Head of caudate nucleus (tissue), 42 donors: ENCODE data around the gene FNDC5.
A peak's percentile ranks its signal among the peaks of the same experiment; 100 is the strongest.

Source experiments
- DNase-seq, 42 donors: peaks; one replicate each; pipeline versions ENCODE4 v3.0.0 to v3.0.0-alpha.2; 2020 to 2021; ENCODE audit warnings: mixed read lengths in 7 of 42
- intact Hi-C: fragments of 100-400 bp; cut with DNase I; formaldehyde crosslinking; loops from one replicate; pipeline ENCODE4 v1.15.0; 2022

Gene FNDC5

GRCh38 chr1:32888134-32888533 lies 17.4 kb upstream of the FNDC5 start:
- intact Hi-C loops = no loop called here
- peak in 4 of 42 donors; percentile 20 to 62 (median 52) for DNase-seq

DNA sequence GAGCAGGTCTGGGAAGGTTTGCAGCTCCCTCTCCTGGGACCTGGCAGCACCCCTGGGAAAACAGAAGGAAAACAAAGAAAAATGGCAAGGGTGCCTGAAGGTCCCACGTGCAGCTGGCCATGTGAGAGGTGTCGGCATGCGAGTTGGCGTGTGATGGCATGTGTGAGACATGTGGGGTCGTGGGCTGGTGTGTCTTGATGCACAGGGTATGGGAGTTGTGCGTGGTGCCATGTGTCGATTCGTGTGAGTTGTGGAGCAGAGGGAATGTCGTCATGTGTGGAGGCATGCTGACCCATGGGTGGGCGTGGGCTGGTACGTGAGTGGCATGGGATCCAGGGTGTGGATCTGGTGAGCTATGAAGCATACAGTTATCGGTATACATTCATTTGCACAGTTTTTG lies 16.9 kb upstream of the FNDC5 start:
- intact Hi-C loops = no loop called here
- DNase-seq = peak in 22 of 42 donors; percentile 51 to 82 (median 66)

GRCh38 chr1:32886828-32887414 lies 16.2 kb upstream of the FNDC5 start:
- DNase-seq = peak in 3 of 42 donors; percentile 6 to 49 (median 14)
- intact Hi-C loops = no loop called here

GRCh38 chr1:32886004-32886827 lies 15.5 kb upstream of the FNDC5 start, which contains the start of gene HPCA:
TSS of gene HPCA (plus strand) at chr1:32886491. CDS start at chr1:32888899, 2,408 bp downstream.
- DNase-seq = peak in 26 of 42 donors; percentile 43 to 81 (median 66)
- intact Hi-C loops = no loop called here

GRCh38 chr1:32885676-32886003 lies 14.9 kb upstream of the FNDC5 start:
- intact Hi-C loops = no loop called here

GRCh38 chr1:32884726-32885125 lies 14.0 kb upstream of the FNDC5 start:
- peak in 7 of 42 donors; percentile 17 to 52 (median 44) for DNase-seq
- intact Hi-C loops = no loop called here

More at GRCh38 chr1:32885676-32886003, 14.9 kb upstream of the FNDC5 start:
- DNase-seq = no peak

GRCh38 chr1:32884032-32884372 lies 13.3 kb upstream of the FNDC5 start:
- no peak for DNase-seq
- intact Hi-C loops = no loop called here

DNA sequence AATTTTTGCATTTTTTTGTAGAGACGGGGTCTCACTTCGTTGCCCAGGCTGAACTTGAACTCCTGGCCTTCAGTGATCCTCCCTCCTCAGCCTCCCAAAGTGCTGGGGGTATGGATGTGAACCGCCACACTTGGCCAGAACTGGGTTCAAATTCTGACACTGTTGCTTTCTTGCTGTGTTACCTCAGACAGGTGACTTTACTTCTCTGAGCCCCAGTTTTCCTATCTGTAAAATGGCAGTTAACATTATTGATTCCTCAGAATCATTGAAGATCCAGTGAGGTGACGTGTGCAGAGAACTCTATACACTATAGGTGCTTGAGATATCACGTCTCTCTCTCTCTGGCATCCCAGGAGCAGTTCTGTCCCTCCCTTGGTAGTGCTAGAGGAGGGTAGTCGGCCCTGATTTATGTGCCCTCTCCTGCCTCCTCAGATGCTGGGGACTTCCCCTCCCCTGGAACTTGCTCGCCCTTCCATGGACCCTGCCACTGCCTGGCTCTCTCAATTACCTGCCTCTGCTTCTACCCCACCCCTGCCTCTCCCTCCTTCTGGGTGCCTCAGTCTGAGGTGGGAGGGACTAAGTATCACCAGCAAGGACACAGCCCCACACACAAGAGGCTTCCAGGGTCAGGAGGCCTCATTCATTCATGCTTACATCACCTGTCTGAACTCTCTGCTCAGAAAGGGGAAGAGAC lies 12.8 kb upstream of the FNDC5 start:
- peak in 1 of 42 donors; percentile 6 for DNase-seq
- intact Hi-C loops = no loop called here

- DNase-seq = peak in 8 of 42 donors; percentile 28 to 68 (median 55)
- intact Hi-C loops = no loop called here
These were observed 11.4 kb upstream of the FNDC5 start for GRCh38 chr1:32881871-32882850.

GRCh38 chr1:32881291-32881690 lies 10.6 kb upstream of the FNDC5 start:
- intact Hi-C loops = no loop called here
- DNase-seq = no peak

- DNase-seq = peak in 7 of 42 donors; percentile 8 to 55 (median 30)
- intact Hi-C loops = no loop called here
These were observed 7.9 kb upstream of the FNDC5 start for GRCh38 chr1:32878637-32879041.

DNA sequence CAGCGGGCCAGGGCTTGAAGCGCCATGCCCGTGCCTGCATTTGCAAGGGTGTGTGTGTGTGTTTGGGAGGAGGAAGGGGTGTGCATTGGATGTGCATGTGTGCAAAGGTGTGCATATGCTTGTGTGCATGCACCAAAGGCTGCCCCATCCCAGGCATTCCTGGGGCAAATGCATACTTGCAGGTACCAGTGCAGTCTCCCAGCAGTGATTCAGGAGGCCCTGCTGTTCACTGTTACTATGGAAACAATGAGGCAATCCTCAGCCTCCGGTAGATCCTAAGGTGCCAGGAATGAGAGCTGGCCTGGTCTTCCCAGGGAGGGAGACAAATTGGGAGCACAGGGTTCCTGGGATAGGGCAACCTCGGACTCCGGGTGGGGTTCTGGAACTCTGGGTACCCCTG lies 7.5 kb upstream of the FNDC5 start:
- peak in 23 of 42 donors; percentile 45 to 90 (median 65) for DNase-seq
- intact Hi-C loops = no loop called here

- DNase-seq = peak in 7 of 42 donors; percentile 7 to 66 (median 42)
- intact Hi-C loops = no loop called here
These were observed 6.7 kb upstream of the FNDC5 start for GRCh38 chr1:32877211-32878110.

- intact Hi-C loops = no loop called here
- peak in 38 of 42 donors; percentile 44 to 88 (median 72) for DNase-seq
These were observed 5.9 kb upstream of the FNDC5 start for GRCh38 chr1:32876341-32877210.

DNA sequence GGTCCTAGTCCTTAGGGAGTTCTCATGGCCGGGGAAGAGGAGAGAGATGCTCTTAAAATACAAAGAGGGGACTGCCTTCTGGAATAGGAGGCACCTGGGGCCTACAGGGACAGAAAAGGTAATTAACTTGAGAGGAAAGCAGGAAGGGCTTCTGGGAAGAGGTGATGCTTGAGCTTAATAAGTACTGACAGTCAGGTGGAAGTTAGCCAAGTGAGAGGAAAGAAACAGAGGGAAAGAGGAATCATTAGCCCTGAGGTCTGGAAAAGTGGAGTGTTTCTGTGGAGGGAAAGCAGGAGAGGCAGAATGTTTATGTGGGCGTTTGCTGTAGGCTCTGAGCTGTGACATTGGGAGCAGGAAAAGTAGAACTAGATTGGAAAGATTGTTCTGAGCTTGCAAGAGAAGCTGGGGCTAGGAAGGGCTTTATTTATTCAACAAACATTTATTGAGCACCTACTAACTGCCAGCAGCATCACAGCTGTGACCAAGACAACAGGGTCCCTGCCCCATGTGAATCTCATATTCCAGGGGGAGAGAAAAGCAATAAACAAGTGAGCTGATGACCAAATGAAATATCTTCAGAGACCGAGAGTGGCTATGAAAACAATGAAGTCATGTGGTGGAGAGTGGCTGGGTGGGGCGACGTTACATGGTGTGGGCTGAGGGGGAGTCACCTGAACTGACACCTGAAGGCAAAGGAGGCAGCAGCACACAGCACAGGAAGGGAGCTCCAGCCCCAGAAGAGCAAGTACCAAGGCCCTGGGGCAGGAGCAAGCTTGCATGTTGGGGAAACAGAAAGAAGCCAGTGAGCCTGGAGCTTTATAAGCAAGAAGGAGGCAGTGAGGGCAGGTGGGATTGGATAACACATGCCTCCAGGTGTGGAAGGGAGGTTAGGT lies 4.4 kb upstream of the FNDC5 start:
- DNase-seq = peak in 5 of 42 donors; percentile 15 to 37 (median 30)
- intact Hi-C loops = loop anchor here (5.0 kb wide), 1 partner anchor 58 kb away; the partner anchor contains the start of genes S100PBP and YARS1

- DNase-seq = peak in 6 of 42 donors; percentile 3 to 34 (median 22)
- intact Hi-C loops = loop anchor here (5.0 kb wide), 1 partner anchor 56 kb away; the partner anchor contains the start of genes S100PBP and YARS1
These were observed 2.8 kb upstream of the FNDC5 start for GRCh38 chr1:32873484-32873883.
